ENCODE results near the gene TENM3. TPM values are rescaled to one million over a fixed set of nuclear protein-coding genes. Genes with fewer than 3 reads are reported as not detected.

Gene TENM3
- total RNA-seq, 2 experiments from 2014 or later = not detected

GRCh38 chr4:182748949-182749348 lies 505.7 kb downstream of the TENM3 start:
- Histone ChIP-seq H2AFZ (ENCODE audit: low read length) (no peak overlapping the region), H3K4me2 (ENCODE audit: low read length) (no peak overlapping the region), H3K9me3 (ENCODE audit: low read length) (no peaks in the 10 kb centered on the region), H3K79me2 (ENCODE audit: insufficient read depth, low read depth, low read length) (no peaks in the 10 kb centered on the region), H3K27ac (ENCODE audit: low read depth, low read length, poor library complexity, severe bottlenecking) (no peak overlapping the region), H4K20me1 (ENCODE audit: insufficient read depth, low read length) (no peaks in the 10 kb centered on the region), H3K4me1 (ENCODE audit: insufficient read depth, low read length, poor library complexity, severe bottlenecking) (no peaks in the 10 kb centered on the region), H3K4me3 (ENCODE audit: low read depth, low read length, poor library complexity, severe bottlenecking) (no peak overlapping the region), H3K9me2 (ENCODE audit: insufficient read depth, low read length) (no peaks in the 10 kb centered on the region), H3K36me3 (ENCODE audit: insufficient read depth, low read length) (no peaks in the 10 kb centered on the region)
- BruUV-seq (replicated peaks) = no TSS peak
- TF ChIP-seq CTCF (conservative IDR thresholded peaks at IDR 0.05; ENCODE audit: low read length) (no peak), EZH2phosphoT487 (IDR thresholded peaks at IDR 0.05; ENCODE audit: borderline replicate concordance, low read depth, low read length) (no peak)
- DNase-seq (ENCODE audit: low spot score) = no peak
- intact Hi-C loops (cut with micrococcal nuclease; ENCODE audit: unreplicated experiment) = no loop called here
- ChIA-PET POLR2A (interaction anchor here (1.0 kb wide), 1 partner anchor 23 kb away, joined by 4 read pairs; no protein-coding TSS in a partner anchor), CTCF (ENCODE audit: unreplicated experiment) (no interaction called here)

- Histone ChIP-seq H3K4me2 (ENCODE audit: low read length) (no peak overlapping the region), H3K36me3 (ENCODE audit: insufficient read depth, low read length) (no peaks in the 10 kb centered on the region), H3K27ac (ENCODE audit: low read depth, low read length, poor library complexity, severe bottlenecking) (no peak overlapping the region), H3K9me2 (ENCODE audit: insufficient read depth, low read length) (no peaks in the 10 kb centered on the region), H3K9me3 (ENCODE audit: low read length) (no peaks in the 10 kb centered on the region), H3K4me1 (ENCODE audit: insufficient read depth, low read length, poor library complexity, severe bottlenecking) (no peaks in the 10 kb centered on the region), H3K79me2 (ENCODE audit: insufficient read depth, low read depth, low read length) (no peaks in the 10 kb centered on the region), H4K20me1 (ENCODE audit: insufficient read depth, low read length) (no peaks in the 10 kb centered on the region), H3K4me3 (ENCODE audit: low read depth, low read length, poor library complexity, severe bottlenecking) (no peak overlapping the region), H2AFZ (ENCODE audit: low read length) (no peak overlapping the region)
- DNase-seq (ENCODE audit: low spot score) = no peak
- no TSS peak for BruUV-seq (replicated peaks)
- POLR2A ChIA-PET = interaction anchor here (0.5 to 0.6 kb wide), 2 partner anchors 830 to 1596 kb away, joined by 3 to 5 read pairs; no protein-coding TSS in a partner anchor
- intact Hi-C loops (cut with micrococcal nuclease; ENCODE audit: unreplicated experiment) = no loop called here
- TF ChIP-seq CTCF (conservative IDR thresholded peaks at IDR 0.05; ENCODE audit: low read length) (no peak), EZH2phosphoT487 (IDR thresholded peaks at IDR 0.05; ENCODE audit: borderline replicate concordance, low read depth, low read length) (no peak)
- CTCF ChIA-PET (ENCODE audit: unreplicated experiment) = interaction anchor here (0.6 kb wide), 1 partner anchor 103 kb away, joined by 5 read pairs; no protein-coding TSS in a partner anchor
These were observed 506.5 kb downstream of the TENM3 start for GRCh38 chr4:182749667-182750167.

- no peaks in the 10 kb centered on the region for H3K9me2 ChIP-seq (ENCODE audit: insufficient read depth, low read length)
These were observed 509.1 kb downstream of the TENM3 start for GRCh38 chr4:182752158-182752910.

More at GRCh38 chr4:182752158-182752910, 509.1 kb downstream of the TENM3 start:
- H3K79me2 ChIP-seq (ENCODE audit: insufficient read depth, low read depth, low read length) = no peaks in the 10 kb centered on the region
- no peak for DNase-seq (ENCODE audit: low spot score)
- H3K4me2 ChIP-seq (ENCODE audit: low read length) = no peak overlapping the region
- H2AFZ ChIP-seq (ENCODE audit: low read length) = no peak overlapping the region
- no peak overlapping the region for H3K4me3 ChIP-seq (ENCODE audit: low read depth, low read length, poor library complexity, severe bottlenecking)
- ChIA-PET CTCF (ENCODE audit: unreplicated experiment) (no interaction called here), POLR2A (interaction anchor here (0.7 to 1.1 kb wide), 3 partner anchors 12 to 17 kb away, joined by 3 to 5 read pairs (median 4); no protein-coding TSS in a partner anchor)
- BruUV-seq (replicated peaks) = no TSS peak
- H4K20me1 ChIP-seq (ENCODE audit: insufficient read depth, low read length) = no peaks in the 10 kb centered on the region
- no peak overlapping the region for H3K27ac ChIP-seq (ENCODE audit: low read depth, low read length, poor library complexity, severe bottlenecking)
- intact Hi-C loops (cut with micrococcal nuclease; ENCODE audit: unreplicated experiment) = no loop called here
- no peaks in the 10 kb centered on the region for H3K36me3 ChIP-seq (ENCODE audit: insufficient read depth, low read length)
- H3K4me1 ChIP-seq (ENCODE audit: insufficient read depth, low read length, poor library complexity, severe bottlenecking) = no peaks in the 10 kb centered on the region
- TF ChIP-seq EZH2phosphoT487 (IDR thresholded peaks at IDR 0.05; ENCODE audit: borderline replicate concordance, low read depth, low read length) (no peak), CTCF (conservative IDR thresholded peaks at IDR 0.05; ENCODE audit: low read length) (no peak)
- no peaks in the 10 kb centered on the region for H3K9me3 ChIP-seq (ENCODE audit: low read length)

Measured in OCI-LY7 (cell line).